Lung (tissue), 12 donors: ENCODE data around the gene STAT5B. TPM values are rescaled to one million over a fixed set of nuclear protein-coding genes. Genes with fewer than 3 reads are reported as not detected.
"Not testable (repeated sequence)": the region's sequence is repeated elsewhere in the genome, so short reads cannot be mapped to it uniquely, and the experiment has no call there.

Experiments used
- ATAC-seq: fragments of 200-7000 bp; cut with Tn5 transposase; one replicate; pipeline ENCODE4 v1.9.1; 2020; ENCODE audit warnings: moderate number of reproducible peaks; ENCODE audit not compliant: insufficient read depth, low FRiP score
- DNase-seq, 3 donors: peaks; one replicate each; pipeline ENCODE4 v3.0.0-alpha.2; 2013 to 2017
- H3K27ac ChIP-seq, 2 donors: one replicate each; pipeline ENCODE4 v1.5.1; 2013; ENCODE audit warnings: mild to moderate bottlenecking in 2 of 2, moderate library complexity in 2 of 2, control low read depth in 1 of 2, inconsistent platforms in 1 of 2, low read depth in 1 of 2, low read length in 1 of 2
- H3K27me3 ChIP-seq, 3 donors: one replicate each; pipeline ENCODE4 v1.5.1; 2013; ENCODE audit warnings: low read length in 2 of 3; ENCODE audit not compliant: control insufficient read depth in 3 of 3, insufficient read depth in 3 of 3
- H3K36me3 ChIP-seq, 4 donors: one replicate each; pipeline ENCODE4 v1.5.1; 2013; ENCODE audit warnings: low read length in 4 of 4, mild to moderate bottlenecking in 1 of 4, moderate library complexity in 1 of 4; ENCODE audit not compliant: control insufficient read depth in 4 of 4, insufficient read depth in 4 of 4
- H3K4me1 ChIP-seq, 5 donors: one replicate each; pipeline ENCODE4 v1.5.1; 2013; ENCODE audit warnings: low read length in 5 of 5, mild to moderate bottlenecking in 2 of 5, moderate library complexity in 1 of 5; ENCODE audit not compliant: control insufficient read depth in 5 of 5, insufficient read depth in 5 of 5
- H3K4me3 ChIP-seq: one replicate; pipeline ENCODE4 v1.5.1; 2013; ENCODE audit warnings: mild to moderate bottlenecking, control low read depth, moderate library complexity
- H3K9ac ChIP-seq, 2 donors: one replicate each; pipeline ENCODE4 v1.5.1; 2013; ENCODE audit warnings: low read length in 2 of 2, control low read depth in 1 of 2; ENCODE audit not compliant: insufficient read depth in 1 of 2
- H3K9me3 ChIP-seq, 4 donors: one replicate each; pipeline ENCODE4 v1.5.1; 2013; ENCODE audit warnings: low read length in 3 of 4, mild to moderate bottlenecking in 1 of 4, moderate library complexity in 1 of 4; ENCODE audit not compliant: control insufficient read depth in 4 of 4, insufficient read depth in 3 of 4
- WGBS, 2 donors: extraction: QIAGEN DNeasy Blood & Tissue Kit; methylation state at CpG; one replicate each; pipeline ENCODE4 v1.1.7; 2013; 5-methylcytosine and 5-hydroxymethylcytosine counted together
- polyA plus RNA-seq, 2 donors: library from polyadenylated mRNA; stranded (reverse); fragments of 200-250 nt; gene quantifications; one replicate each; pipeline ENCODE4 v1.2.1, GENCODE V29; 2013
- total RNA-seq, 2 donors: library from RNA; depleted of rRNA in 1 of 2; stranded (reverse); fragments of >200 nt in 1 of 2; gene quantifications; one replicate each; pipeline ENCODE4 v1.2.1, GENCODE V29; 2014 to 2021
- TF ChIP-seq, protein P1 (sequence below): IDR thresholded peaks from 2 replicates; pipeline ENCODE4 v1.5.1; 2012; ENCODE audit warnings: mild to moderate bottlenecking; ENCODE audit errors: control extremely low read depth, extremely low read depth
- donor health status: control.
- donor health status: control.
- donor health status: Bipolar disorder and iron deficiency.
- donor health status: healthy.
- donor health status: DM: yes; HTN: yes; CAD: no.

STAT5B gene
- total and polyA plus RNA-seq, 4 donors, result 23.3 to 53.6 (median 48.1) TPM

DNA sequence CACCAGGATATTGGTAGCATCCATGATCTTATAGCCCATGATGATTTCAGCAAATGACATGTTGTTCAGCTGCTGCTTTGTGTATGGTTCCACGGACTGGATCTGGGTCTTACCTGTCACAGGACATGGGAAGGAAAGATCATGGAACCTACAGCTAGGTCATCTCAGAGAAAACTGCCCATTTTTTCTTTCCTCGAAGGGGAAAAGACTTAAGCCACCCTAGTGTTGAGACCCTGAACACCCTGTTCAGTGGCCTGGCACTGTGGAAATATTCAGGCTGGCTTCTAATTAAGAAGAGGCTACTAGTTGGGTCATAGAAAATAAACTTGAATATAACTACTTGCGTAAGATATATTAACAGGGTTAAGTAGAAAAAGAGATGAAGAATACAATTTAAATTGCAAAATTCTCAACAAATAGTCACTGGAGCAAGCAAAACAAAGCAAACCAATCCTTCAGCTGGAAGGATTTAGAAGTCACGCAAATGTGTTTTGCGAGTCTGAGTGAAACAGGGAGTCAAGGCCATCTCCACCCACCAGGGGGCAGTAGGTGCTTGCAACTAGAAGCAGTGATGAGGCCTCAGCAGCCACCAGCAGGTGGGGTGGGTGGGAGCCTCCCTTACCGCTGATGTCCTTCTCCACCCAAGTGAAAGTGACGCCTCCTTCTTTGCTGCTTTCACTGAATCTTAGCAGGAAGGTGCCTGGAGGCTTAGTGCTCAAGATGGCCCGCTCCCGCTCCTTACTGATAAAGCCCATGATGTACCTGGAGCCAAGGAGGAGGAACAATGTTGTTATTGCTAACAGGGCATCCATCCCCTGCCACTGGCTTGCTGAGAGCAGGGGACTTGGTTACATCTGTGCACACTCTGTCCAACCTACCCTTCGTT lies 46.4 kb upstream of the STAT5B start:
- TF ChIP-seq, protein P1, sequence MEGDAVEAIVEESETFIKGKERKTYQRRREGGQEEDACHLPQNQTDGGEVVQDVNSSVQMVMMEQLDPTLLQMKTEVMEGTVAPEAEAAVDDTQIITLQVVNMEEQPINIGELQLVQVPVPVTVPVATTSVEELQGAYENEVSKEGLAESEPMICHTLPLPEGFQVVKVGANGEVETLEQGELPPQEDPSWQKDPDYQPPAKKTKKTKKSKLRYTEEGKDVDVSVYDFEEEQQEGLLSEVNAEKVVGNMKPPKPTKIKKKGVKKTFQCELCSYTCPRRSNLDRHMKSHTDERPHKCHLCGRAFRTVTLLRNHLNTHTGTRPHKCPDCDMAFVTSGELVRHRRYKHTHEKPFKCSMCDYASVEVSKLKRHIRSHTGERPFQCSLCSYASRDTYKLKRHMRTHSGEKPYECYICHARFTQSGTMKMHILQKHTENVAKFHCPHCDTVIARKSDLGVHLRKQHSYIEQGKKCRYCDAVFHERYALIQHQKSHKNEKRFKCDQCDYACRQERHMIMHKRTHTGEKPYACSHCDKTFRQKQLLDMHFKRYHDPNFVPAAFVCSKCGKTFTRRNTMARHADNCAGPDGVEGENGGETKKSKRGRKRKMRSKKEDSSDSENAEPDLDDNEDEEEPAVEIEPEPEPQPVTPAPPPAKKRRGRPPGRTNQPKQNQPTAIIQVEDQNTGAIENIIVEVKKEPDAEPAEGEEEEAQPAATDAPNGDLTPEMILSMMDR, result peak; percentile 100
- WGBS, 2 donors, result 44 to 45% methylated on average over 10 of the region's 10 CpGs
- peaks cover 0 to 6% (median 0%) of the 10 kb centered on the region in 5 donors for H3K4me1 ChIP-seq
- H3K9ac ChIP-seq, result peak overlapping the region in 1 of 2 donors; percentile 15
- ATAC-seq, result peak; percentile 68
- peak overlapping the region in 1 of 2 donors; percentile 26 for H3K27ac ChIP-seq
- H3K9me3 ChIP-seq, result no peaks in the 10 kb centered on the region
- H3K27me3 ChIP-seq, result no peaks in the 10 kb centered on the region
- no peak overlapping the region for H3K4me3 ChIP-seq
- peak; percentile 92 to 94 (median 93) for DNase-seq
- H3K36me3 ChIP-seq, result peaks cover 37 to 51% (median 41%) of the 10 kb centered on the region in 4 donors

DNA sequence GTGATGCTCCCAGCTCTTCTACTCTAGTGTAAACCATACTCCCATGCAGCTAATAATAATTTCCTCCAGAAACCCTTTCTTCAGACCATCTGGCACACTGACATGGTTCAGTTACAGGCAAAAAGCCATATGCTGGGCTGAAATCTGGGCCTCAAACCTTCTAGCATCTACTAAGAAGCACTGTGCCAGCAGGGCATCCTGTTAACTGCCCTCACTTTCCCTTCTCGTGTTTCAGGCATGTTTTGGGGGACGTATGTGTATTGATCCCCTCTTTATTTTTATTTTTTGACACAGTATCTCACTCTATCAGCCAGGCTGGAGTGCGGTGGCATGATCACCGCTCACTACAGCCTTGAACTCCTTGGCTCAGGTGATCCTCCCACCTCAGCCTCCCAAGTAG lies 45.4 kb upstream of the STAT5B start:
- peak overlapping the region in 1 of 2 donors; percentile 45 for H3K27ac ChIP-seq
- peaks cover 0 to 6% (median 0%) of the 10 kb centered on the region in 5 donors for H3K4me1 ChIP-seq
- WGBS, 2 donors, result 84 to 86% methylated on average over 4 of the region's 4 CpGs
- no peak overlapping the region for H3K4me3 ChIP-seq
- DNase-seq (no peak), ATAC-seq (no peak)
- H3K9ac ChIP-seq, result no peak overlapping the region
- H3K36me3 ChIP-seq, result peaks cover 36 to 58% (median 43%) of the 10 kb centered on the region in 4 donors
- TF ChIP-seq, protein P1, result no peak
- no peaks in the 10 kb centered on the region for H3K9me3 ChIP-seq
- H3K27me3 ChIP-seq, result no peaks in the 10 kb centered on the region

DNA sequence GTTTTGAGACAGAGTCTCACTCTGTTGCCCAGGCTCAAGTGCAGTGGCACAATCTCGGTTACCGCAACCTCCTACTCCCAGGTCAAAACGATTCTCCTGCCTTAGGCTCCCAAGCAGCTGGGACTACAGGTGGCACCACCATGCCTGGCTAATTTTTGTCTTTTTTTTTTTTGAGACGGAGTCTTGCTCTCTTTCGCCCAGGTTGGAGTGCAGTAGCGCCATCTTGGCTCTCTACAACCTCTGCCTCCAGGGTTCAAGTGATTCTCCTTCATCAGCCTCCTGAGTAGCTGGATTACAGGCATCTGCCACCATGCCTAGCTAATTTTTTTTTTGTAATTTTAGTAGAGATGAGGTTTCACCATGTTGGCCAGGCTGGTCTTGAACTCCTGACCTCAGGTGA lies 41.8 kb upstream of the STAT5B start:
- H3K4me3 ChIP-seq, H3K27me3 ChIP-seq, H3K27ac ChIP-seq, ATAC-seq, H3K9me3 ChIP-seq, DNase-seq, H3K9ac ChIP-seq: not testable (repeated sequence)
- 95 to 96% methylated on average over 6 of the region's 6 CpGs for WGBS, 2 donors
- Histone ChIP-seq H3K36me3 (peaks cover 31 to 53% (median 43%) of the 10 kb centered on the region in 4 donors), H3K4me1 (peaks cover 0 to 12% (median 0%) of the 10 kb centered on the region in 5 donors)

DNA sequence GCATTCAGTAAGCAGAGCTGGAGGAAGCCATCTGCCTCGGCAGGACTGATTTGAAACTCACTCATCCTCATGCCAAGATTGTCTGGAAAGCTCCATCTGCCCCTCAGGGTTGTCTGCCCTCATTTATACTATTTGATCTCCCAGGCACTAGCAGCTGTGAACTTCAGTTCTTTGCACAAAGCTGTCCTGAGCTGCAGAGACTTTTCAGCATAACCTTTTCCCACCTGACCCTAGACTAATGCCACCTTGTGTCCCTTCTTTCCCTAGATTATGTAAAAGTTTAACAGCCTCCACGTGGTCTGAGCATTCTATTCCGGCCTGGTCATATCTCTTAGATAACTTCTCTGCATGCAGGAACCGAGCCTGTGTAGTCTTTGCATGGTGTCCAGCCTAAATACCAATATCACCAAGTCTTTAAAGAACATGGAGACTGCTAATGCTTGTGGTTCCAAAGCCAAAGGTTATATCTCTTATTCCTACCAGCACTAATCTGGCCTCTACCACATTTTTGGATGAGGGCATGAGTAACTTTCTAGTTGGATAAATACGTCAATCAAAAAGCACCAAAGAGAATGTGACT lies 41.2 kb upstream of the STAT5B start:
- Histone ChIP-seq H3K27me3 (no peaks in the 10 kb centered on the region), H3K9me3 (no peaks in the 10 kb centered on the region), H3K4me1 (peaks cover 0 to 17% (median 3%) of the 10 kb centered on the region in 5 donors), H3K36me3 (peaks cover 27 to 56% (median 41%) of the 10 kb centered on the region in 4 donors), H3K27ac (peak overlapping the region in 1 of 2 donors; percentile 37), H3K9ac (no peak overlapping the region), H3K4me3 (no peak overlapping the region)
- 67 to 81% methylated on average over 5 of the region's 5 CpGs for WGBS, 2 donors
- TF ChIP-seq, protein P1, result no peak
- ATAC-seq, result no peak
- DNase-seq, result no peak
